ENCODE results near the gene PAX8. TPM values are rescaled to one million over a fixed set of nuclear protein-coding genes. Genes with fewer than 3 reads are reported as not detected.
A peak's percentile ranks its signal among the peaks of the same experiment; 100 is the strongest.

PAX8 gene
- total RNA-seq, 4 donors from 2014 or later: 2.8 to 23.9 (median 6.0) TPM

GRCh38 chr2:113201496-113202304, 77.0 kb downstream of the PAX8 start:
- no peaks in the 10 kb centered on the region for H3K9me3 ChIP-seq
- no peaks in the 10 kb centered on the region for H3K27me3 ChIP-seq
- H3K4me1 ChIP-seq: no peaks in the 10 kb centered on the region
- intact Hi-C loops (cut with DNase I; ENCODE audit: low total_unique reads): no loop called here
- no peaks in the 10 kb centered on the region for H3K36me3 ChIP-seq
- TF ChIP-seq CTCF (IDR thresholded peaks at IDR 0.05): no peak
- no peak for TF ChIP-seq POLR2A (IDR thresholded peaks at IDR 0.05)
- no peak for DNase-seq
- no peak overlapping the region for H3K27ac ChIP-seq
- no peak overlapping the region for H3K4me3 ChIP-seq

GRCh38 chr2:113200736-113201490, 77.8 kb downstream of the PAX8 start:
- no peak for DNase-seq
- intact Hi-C loops (cut with DNase I; ENCODE audit: low total_unique reads): no loop called here
- Histone ChIP-seq H3K27me3 (no peaks in the 10 kb centered on the region), H3K36me3 (no peaks in the 10 kb centered on the region), H3K4me1 (no peaks in the 10 kb centered on the region), H3K27ac (no peak overlapping the region), H3K9me3 (no peaks in the 10 kb centered on the region), H3K4me3 (no peak overlapping the region)
- TF ChIP-seq POLR2A (IDR thresholded peaks at IDR 0.05) (no peak), CTCF (IDR thresholded peaks at IDR 0.05) (no peak)

GRCh38 chr2:113200236-113200635, 78.5 kb downstream of the PAX8 start:
- TF ChIP-seq CTCF (IDR thresholded peaks at IDR 0.05) (no peak), POLR2A (IDR thresholded peaks at IDR 0.05) (no peak)
- H3K36me3 ChIP-seq: no peaks in the 10 kb centered on the region
- no peak overlapping the region for H3K4me3 ChIP-seq
- no peak overlapping the region for H3K27ac ChIP-seq
- H3K9me3 ChIP-seq: no peaks in the 10 kb centered on the region
- H3K27me3 ChIP-seq: no peaks in the 10 kb centered on the region
- DNase-seq: no peak
- no peaks in the 10 kb centered on the region for H3K4me1 ChIP-seq
- intact Hi-C loops (cut with DNase I; ENCODE audit: low total_unique reads): no loop called here

GRCh38 chr2:113198790-113199612, 79.7 kb downstream of the PAX8 start:
- intact Hi-C loops (cut with DNase I; ENCODE audit: low total_unique reads): no loop called here
- Histone ChIP-seq H3K4me3 (peak overlapping the region; percentile 55 to 57), H3K4me1 (no peaks in the 10 kb centered on the region), H3K36me3 (no peaks in the 10 kb centered on the region), H3K27me3 (no peaks in the 10 kb centered on the region), H3K9me3 (no peaks in the 10 kb centered on the region), H3K27ac (peak overlapping the region; percentile 57 to 68)
- peak; percentile 39 to 73 for DNase-seq
- TF ChIP-seq CTCF (IDR thresholded peaks at IDR 0.05): peak; percentile 76 to 91 (median 88)
- TF ChIP-seq POLR2A (IDR thresholded peaks at IDR 0.05): peak in 1 of 2 donors; percentile 55
